ENCODE data around the gene BCAT1.

The BCAT1 gene

GRCh38 chr12:24905431-24905830 is 43.5 kb downstream of the BCAT1 start:
- no peak overlapping the region for H3K4me2 ChIP-seq (ENCODE audit: low read depth, low read length, poor library complexity, severe bottlenecking)

GRCh38 chr12:24904871-24905270 is 44.0 kb downstream of the BCAT1 start:
- Histone ChIP-seq H3K4me2 (ENCODE audit: low read depth, low read length, poor library complexity, severe bottlenecking) (no peak overlapping the region), H3K27me3 (ENCODE audit: low read length) (no peaks in the 10 kb centered on the region), H3K27ac (ENCODE audit: low read depth, low read length) (no peak overlapping the region), H3K79me2 (ENCODE audit: insufficient read depth, low read length) (no peaks in the 10 kb centered on the region), H2AFZ (ENCODE audit: low read depth, low read length, severe bottlenecking) (no peak overlapping the region), H3K9me2 (replicated peaks; ENCODE audit: insufficient read depth, low read length) (no peaks in the 10 kb centered on the region), H3K4me3 (ENCODE audit: insufficient read depth, low read length, poor library complexity, severe bottlenecking) (no peak overlapping the region), H4K20me1 (ENCODE audit: low read depth, low read length) (no peaks in the 10 kb centered on the region), H3K9me3 (ENCODE audit: insufficient read depth, low read length) (no peaks in the 10 kb centered on the region), H3K36me3 (ENCODE audit: low read length) (no peaks in the 10 kb centered on the region), H3F3A (ENCODE audit: insufficient read depth) (no peaks in the 10 kb centered on the region), H3K9ac (ENCODE audit: low read length) (no peak overlapping the region)
- no peak for TF ChIP-seq EZH2phosphoT487 (conservative IDR thresholded peaks at IDR 0.05; ENCODE audit: low read length)
- no peak for TF ChIP-seq CTCF (IDR thresholded peaks at IDR 0.05; ENCODE audit: insufficient read depth, low read length, poor library complexity, severe bottlenecking)

More at GRCh38 chr12:24905431-24905830, 43.5 kb downstream of the BCAT1 start:
- Histone ChIP-seq H3K79me2 (ENCODE audit: insufficient read depth, low read length) (no peaks in the 10 kb centered on the region), H3K9me3 (ENCODE audit: insufficient read depth, low read length) (no peaks in the 10 kb centered on the region), H3K27me3 (ENCODE audit: low read length) (no peaks in the 10 kb centered on the region), H4K20me1 (ENCODE audit: low read depth, low read length) (no peaks in the 10 kb centered on the region), H2AFZ (ENCODE audit: low read depth, low read length, severe bottlenecking) (no peak overlapping the region), H3K36me3 (ENCODE audit: low read length) (no peaks in the 10 kb centered on the region), H3K4me3 (ENCODE audit: insufficient read depth, low read length, poor library complexity, severe bottlenecking) (no peak overlapping the region), H3K9me2 (replicated peaks; ENCODE audit: insufficient read depth, low read length) (no peaks in the 10 kb centered on the region), H3K27ac (ENCODE audit: low read depth, low read length) (no peak overlapping the region), H3F3A (ENCODE audit: insufficient read depth) (no peaks in the 10 kb centered on the region), H3K9ac (ENCODE audit: low read length) (no peak overlapping the region)
- TF ChIP-seq CTCF (IDR thresholded peaks at IDR 0.05; ENCODE audit: insufficient read depth, low read length, poor library complexity, severe bottlenecking) (no peak), EZH2phosphoT487 (conservative IDR thresholded peaks at IDR 0.05; ENCODE audit: low read length) (no peak)

- H2AFZ ChIP-seq (ENCODE audit: low read depth, low read length, severe bottlenecking), result no peak overlapping the region
- H3K4me2 ChIP-seq (ENCODE audit: low read depth, low read length, poor library complexity, severe bottlenecking), result no peak overlapping the region
- no peak overlapping the region for H3K4me3 ChIP-seq (ENCODE audit: insufficient read depth, low read length, poor library complexity, severe bottlenecking)
- H3K9me3 ChIP-seq (ENCODE audit: insufficient read depth, low read length), result no peaks in the 10 kb centered on the region
- H3K36me3 ChIP-seq (ENCODE audit: low read length), result no peaks in the 10 kb centered on the region
- no peaks in the 10 kb centered on the region for H4K20me1 ChIP-seq (ENCODE audit: low read depth, low read length)
- H3K79me2 ChIP-seq (ENCODE audit: insufficient read depth, low read length), result no peaks in the 10 kb centered on the region
- H3F3A ChIP-seq (ENCODE audit: insufficient read depth), result no peaks in the 10 kb centered on the region
- TF ChIP-seq CTCF (IDR thresholded peaks at IDR 0.05; ENCODE audit: insufficient read depth, low read length, poor library complexity, severe bottlenecking) (no peak), EZH2phosphoT487 (conservative IDR thresholded peaks at IDR 0.05; ENCODE audit: low read length) (no peak)
- H3K9me2 ChIP-seq (replicated peaks; ENCODE audit: insufficient read depth, low read length), result no peaks in the 10 kb centered on the region
- H3K9ac ChIP-seq (ENCODE audit: low read length), result no peak overlapping the region
- no peaks in the 10 kb centered on the region for H3K27me3 ChIP-seq (ENCODE audit: low read length)
- H3K27ac ChIP-seq (ENCODE audit: low read depth, low read length), result no peak overlapping the region
Measured at GRCh38 chr12:24903329-24904088, 45.4 kb downstream of the BCAT1 start.

Measured in SU-DHL-6 (cell line).